ENCODE data around the gene C5orf22. TPM values are rescaled to one million over a fixed set of nuclear protein-coding genes. Genes with fewer than 3 reads are reported as not detected.

The C5orf22 gene
- total and polyA plus RNA-seq, 10 of the 15 experiments (the other 5 are each of a cell fraction or from before 2014, with no cell fraction given), result 10.5 to 35.5 (median 24.0) TPM

DNA sequence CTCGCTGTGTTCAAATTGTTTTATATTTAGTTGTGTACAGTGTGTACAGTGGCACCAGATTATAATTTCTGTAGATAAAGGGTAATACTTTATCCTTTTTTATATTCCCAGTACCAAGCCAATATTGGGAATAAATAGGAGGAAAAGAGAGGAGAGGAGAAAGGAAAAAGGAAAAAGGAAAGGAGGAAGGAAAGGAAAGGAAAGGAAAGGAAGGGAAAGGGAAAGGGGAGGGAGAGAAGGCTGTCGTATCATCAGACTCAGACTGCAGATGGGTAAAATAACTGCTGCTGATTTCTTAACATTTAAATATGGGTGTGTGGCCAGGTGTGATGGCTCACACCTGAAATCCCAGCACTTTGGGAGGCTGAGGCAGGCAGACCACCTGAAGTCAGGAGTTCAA is 51.0 kb downstream of the C5orf22 start:
- ChIA-PET SMC1A (ENCODE audit: uncharacterized antibody, unreplicated experiment) (interaction anchor here (1.2 to 1.9 kb wide), 3 partner anchors 16 to 494 kb away, joined by 3 to 5 read pairs (median 4); no protein-coding TSS in a partner anchor), POLR2A (no interaction called here), RAD21 (ENCODE audit: unreplicated experiment) (interaction anchor here (1.7 kb wide), 1 partner anchor 510 kb away, joined by 6 read pairs; no protein-coding TSS in a partner anchor), CTCF (interaction anchor here (0.7 to 1.7 kb wide), 4 partner anchors 10 to 747 kb away, joined by 3 to 14 read pairs (median 4); no protein-coding TSS in a partner anchor)
- FAIRE-seq (no peak), DNase-seq (ENCODE audit: low read depth, low spot score) (no peak), ATAC-seq (no peak)
- no peaks in the 10 kb centered on the region for H4K20me1 ChIP-seq (ENCODE audit: control insufficient read depth, insufficient read depth)
- H3K4me3 ChIP-seq, result no peak overlapping the region
- H3K9ac ChIP-seq (ENCODE audit: control insufficient read depth, insufficient read depth, low read length), result no peak overlapping the region
- H3K36me3 ChIP-seq (ENCODE audit: control insufficient read depth in 2 of 2, insufficient read depth in 2 of 2, low read length in 1 of 2), result no peaks in the 10 kb centered on the region
- H3K4me2 ChIP-seq (ENCODE audit: control insufficient read depth, insufficient read depth), result no peak overlapping the region
- no TSS peak for BruUV-seq (replicated peaks)
- no peaks in the 10 kb centered on the region for H3K4me1 ChIP-seq (ENCODE audit: control insufficient read depth, insufficient read depth, low read length)
- intact Hi-C loops (cut with micrococcal nuclease; ENCODE audit: unreplicated experiment), result loop anchor here (10.0 kb wide), 1 partner anchor 342 kb away; no protein-coding TSS in a partner anchor
- H3K9me3 ChIP-seq (replicated peaks; ENCODE audit: control insufficient read depth, insufficient read depth, low read length), result no peaks in the 10 kb centered on the region
- H2AFZ ChIP-seq (ENCODE audit: control insufficient read depth, low read depth, low read length), result no peak overlapping the region
- WGBS (ENCODE audit: insufficient coverage, insufficient replicate concordance, low lambda C conversion rate, missing lambda C conversion rate), result 63% methylated on average over 2 of the region's 2 CpGs
- H3K27ac ChIP-seq (ENCODE audit: control insufficient read depth, insufficient read depth), result no peak overlapping the region
- in situ Hi-C loops (cut with MboI), result loop anchor here (5.0 kb wide), 2 partner anchors 229 to 509 kb away; no protein-coding TSS in a partner anchor
- TF ChIP-seq, protein P1, sequence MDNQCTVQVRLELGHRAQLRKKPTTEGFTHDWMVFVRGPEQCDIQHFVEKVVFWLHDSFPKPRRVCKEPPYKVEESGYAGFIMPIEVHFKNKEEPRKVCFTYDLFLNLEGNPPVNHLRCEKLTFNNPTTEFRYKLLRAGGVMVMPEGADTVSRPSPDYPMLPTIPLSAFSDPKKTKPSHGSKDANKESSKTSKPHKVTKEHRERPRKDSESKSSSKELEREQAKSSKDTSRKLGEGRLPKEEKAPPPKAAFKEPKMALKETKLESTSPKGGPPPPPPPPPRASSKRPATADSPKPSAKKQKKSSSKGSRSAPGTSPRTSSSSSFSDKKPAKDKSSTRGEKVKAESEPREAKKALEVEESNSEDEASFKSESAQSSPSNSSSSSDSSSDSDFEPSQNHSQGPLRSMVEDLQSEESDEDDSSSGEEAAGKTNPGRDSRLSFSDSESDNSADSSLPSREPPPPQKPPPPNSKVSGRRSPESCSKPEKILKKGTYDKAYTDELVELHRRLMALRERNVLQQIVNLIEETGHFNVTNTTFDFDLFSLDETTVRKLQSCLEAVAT (IDR thresholded peaks at IDR 0.05), result no peak
- no peak for TF ChIP-seq RELA (IDR thresholded peaks at IDR 0.05; ENCODE audit: borderline replicate concordance, partially characterized antibody)
- no peak for TF ChIP-seq KLF5 (IDR thresholded peaks at IDR 0.05; ENCODE audit: partially characterized antibody)
- no peaks in the 10 kb centered on the region for H3K27me3 ChIP-seq (replicated peaks in 1 of 2; ENCODE audit: control insufficient read depth in 2 of 2, insufficient read depth in 2 of 2, low read length in 1 of 2)
- no peaks in the 10 kb centered on the region for H3K79me2 ChIP-seq (ENCODE audit: control insufficient read depth, insufficient read depth, low read length)

DNA sequence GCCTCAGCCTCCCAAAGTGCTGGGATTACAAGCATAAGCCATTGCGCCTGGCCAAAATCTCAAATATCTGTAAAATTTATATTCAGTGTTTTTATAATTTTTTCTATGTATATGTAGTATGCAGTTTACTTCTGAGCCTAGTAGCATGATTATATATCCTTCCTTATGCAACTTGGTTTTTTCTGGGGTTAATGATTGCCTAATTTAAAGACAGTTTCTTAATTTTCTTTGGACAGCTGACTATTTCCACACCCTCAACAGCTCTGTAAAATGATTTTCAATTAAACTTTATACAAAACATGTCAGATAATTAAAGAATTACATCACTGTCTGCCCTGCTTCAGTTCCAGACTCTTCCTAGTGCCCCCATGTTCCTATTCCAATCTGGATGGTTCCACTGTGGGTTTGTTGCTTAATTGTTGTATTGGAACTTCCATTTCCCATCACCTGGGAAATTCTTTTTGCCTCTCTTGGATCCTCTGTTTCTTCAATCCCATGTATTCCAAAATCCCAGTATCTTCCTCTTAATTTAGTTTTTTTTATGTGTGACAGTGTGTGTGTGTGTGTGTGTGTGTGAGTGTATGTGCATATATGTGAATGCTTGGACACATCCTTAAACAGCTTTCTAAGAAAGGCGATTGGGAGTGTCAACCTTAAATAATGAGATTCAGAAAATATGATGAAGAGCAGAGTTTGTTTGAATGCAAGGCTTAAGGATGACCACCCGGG is 53.2 kb downstream of the C5orf22 start:
- ChIA-PET POLR2A (no interaction called here), CTCF (interaction anchor here (2.0 kb wide), 1 partner anchor 492 kb away, joined by 7 read pairs; no protein-coding TSS in a partner anchor), RAD21 (ENCODE audit: unreplicated experiment) (no interaction called here), SMC1A (ENCODE audit: uncharacterized antibody, unreplicated experiment) (interaction anchor here (0.7 to 0.9 kb wide), 2 partner anchors 12 to 508 kb away, joined by 3 to 6 read pairs; no protein-coding TSS in a partner anchor)
- no peak overlapping the region for H2AFZ ChIP-seq (ENCODE audit: control insufficient read depth, low read depth, low read length)
- 44% methylated on average over 3 of the region's 3 CpGs for WGBS (ENCODE audit: insufficient coverage, insufficient replicate concordance, low lambda C conversion rate, missing lambda C conversion rate)
- no TSS peak for BruUV-seq (replicated peaks)
- DNase-seq (ENCODE audit: low read depth, low spot score) (no peak), ATAC-seq (no peak), FAIRE-seq (no peak)
- no peak overlapping the region for H3K4me3 ChIP-seq
- intact Hi-C loops (cut with micrococcal nuclease; ENCODE audit: unreplicated experiment) (loop anchor here (10.0 kb wide), 1 partner anchor 339 kb away; no protein-coding TSS in a partner anchor), in situ Hi-C loops (cut with MboI) (no loop called here)
- H3K4me2 ChIP-seq (ENCODE audit: control insufficient read depth, insufficient read depth), result no peak overlapping the region
- TF ChIP-seq NFYB (IDR thresholded peaks at IDR 0.05; ENCODE audit: insufficient read depth, low read depth, low read length), result no peak
- TF ChIP-seq, protein P2, sequence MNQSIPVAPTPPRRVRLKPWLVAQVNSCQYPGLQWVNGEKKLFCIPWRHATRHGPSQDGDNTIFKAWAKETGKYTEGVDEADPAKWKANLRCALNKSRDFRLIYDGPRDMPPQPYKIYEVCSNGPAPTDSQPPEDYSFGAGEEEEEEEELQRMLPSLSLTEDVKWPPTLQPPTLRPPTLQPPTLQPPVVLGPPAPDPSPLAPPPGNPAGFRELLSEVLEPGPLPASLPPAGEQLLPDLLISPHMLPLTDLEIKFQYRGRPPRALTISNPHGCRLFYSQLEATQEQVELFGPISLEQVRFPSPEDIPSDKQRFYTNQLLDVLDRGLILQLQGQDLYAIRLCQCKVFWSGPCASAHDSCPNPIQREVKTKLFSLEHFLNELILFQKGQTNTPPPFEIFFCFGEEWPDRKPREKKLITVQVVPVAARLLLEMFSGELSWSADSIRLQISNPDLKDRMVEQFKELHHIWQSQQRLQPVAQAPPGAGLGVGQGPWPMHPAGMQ (IDR thresholded peaks at IDR 0.05; ENCODE audit: borderline replicate concordance), result no peak
- no peak for TF ChIP-seq MTA3 (IDR thresholded peaks at IDR 0.05; ENCODE audit: borderline replicate concordance, low read length)
- TF ChIP-seq SPI1 (IDR thresholded peaks at IDR 0.05; ENCODE audit: borderline replicate concordance, insufficient read depth, low read depth, low read length), result no peak
- TF ChIP-seq SUPT20H (IDR thresholded peaks at IDR 0.05; ENCODE audit: borderline replicate concordance, control insufficient read depth, low read depth, low read length), result no peak
- no peak for TF ChIP-seq TCF3 (IDR thresholded peaks at IDR 0.05; ENCODE audit: borderline replicate concordance, insufficient read depth, low read depth, low read length)
- TF ChIP-seq ZNF217 (IDR thresholded peaks at IDR 0.05), result no peak
- no peaks in the 10 kb centered on the region for H3K9me3 ChIP-seq (replicated peaks; ENCODE audit: control insufficient read depth, insufficient read depth, low read length)
- no peaks in the 10 kb centered on the region for H3K4me1 ChIP-seq (ENCODE audit: control insufficient read depth, insufficient read depth, low read length)
- H3K9ac ChIP-seq (ENCODE audit: control insufficient read depth, insufficient read depth, low read length), result no peak overlapping the region
- no peak overlapping the region for H3K27ac ChIP-seq (ENCODE audit: control insufficient read depth, insufficient read depth)
- no peaks in the 10 kb centered on the region for H3K36me3 ChIP-seq (ENCODE audit: control insufficient read depth in 2 of 2, insufficient read depth in 2 of 2, low read length in 1 of 2)
- no peaks in the 10 kb centered on the region for H4K20me1 ChIP-seq (ENCODE audit: control insufficient read depth, insufficient read depth)
- H3K27me3 ChIP-seq (replicated peaks in 1 of 2; ENCODE audit: control insufficient read depth in 2 of 2, insufficient read depth in 2 of 2, low read length in 1 of 2), result no peaks in the 10 kb centered on the region; a peak in 1 of 4 replicates
- H3K79me2 ChIP-seq (ENCODE audit: control insufficient read depth, insufficient read depth, low read length), result no peaks in the 10 kb centered on the region
